Thyroid gland (tissue), 4 donors: Measurements from ENCODE around the gene ELOVL3. TPM values are rescaled to one million over a fixed set of nuclear protein-coding genes. Genes with fewer than 3 reads are reported as not detected.

Experiments
- DNase-seq, 2 donors: peaks; one replicate each; pipeline ENCODE4 v3.0.0-alpha.2; 2019
- H3K27ac ChIP-seq, 3 donors: fragments of 200-600 bp; sonication (generic); 1 replicate in 2 of 3; 2 replicates in 1 of 3; pipeline ENCODE4 v1.5.1; 2016 to 2019; ENCODE audit warnings: mild to moderate bottlenecking in 1 of 3, moderate library complexity in 1 of 3
- H3K27me3 ChIP-seq: fragments of 200-600 bp; sonication (generic); one replicate; pipeline ENCODE4 v1.5.1; 2019
- H3K36me3 ChIP-seq, 2 donors: fragments of 200-600 bp; sonication (generic); one replicate each; pipeline ENCODE4 v1.5.1; 2016 to 2019
- H3K4me1 ChIP-seq, 2 donors: fragments of 200-600 bp; sonication (generic); one replicate each; pipeline ENCODE4 v1.5.1; 2017 to 2019
- H3K4me3 ChIP-seq, 3 donors: fragments of 200-600 bp; sonication (generic); replicated peaks in 1 of 3; 1 replicate in 2 of 3; 2 replicates in 1 of 3; pipeline ENCODE4 v1.5.1; 2016; ENCODE audit warnings: mild to moderate bottlenecking in 1 of 3
- H3K9me3 ChIP-seq: fragments of 200-600 bp; sonication (generic); one replicate; pipeline ENCODE4 v1.5.1; 2017
- POLR2A ChIP-seq, 2 donors: fragments of 450-650 bp; IDR thresholded peaks; one replicate each; pipeline ENCODE4 v1.6.1; 2017; ENCODE audit warnings: antibody characterized with exemption in 2 of 2, mild to moderate bottlenecking in 2 of 2, moderate library complexity in 1 of 2
- WGBS, 2 donors: methylation state at CpG; one replicate each; pipeline ENCODE4 v1.1.5; 2017; 5-methylcytosine and 5-hydroxymethylcytosine counted together
- intact Hi-C: fragments of 100-400 bp; cut with DNase I; formaldehyde crosslinking; loops from one replicate; pipeline ENCODE4 v1.15.1; 2023
- total RNA-seq, 4 donors: library from RNA; depleted of rRNA; stranded (reverse); fragments of >200 nt; gene quantifications; one replicate each; pipeline ENCODE4 v1.2.3, GENCODE V29; 2016
- TF ChIP-seq, protein P1 (sequence below), 6 experiments: fragments of 200-600 bp in 3 of 6; fragments of 450-650 bp in 3 of 6; sonication (generic) in 3 of 6; IDR thresholded peaks; one replicate each; pipeline ENCODE4 v1.5.1; 2016 to 2019; ENCODE audit warnings: antibody characterized with exemption in 6 of 6, mild to moderate bottlenecking in 2 of 6, inconsistent platforms in 1 of 6, moderate library complexity in 1 of 6

Gene ELOVL3
- total RNA-seq, 4 donors from 2014 or later: not detected

DNA sequence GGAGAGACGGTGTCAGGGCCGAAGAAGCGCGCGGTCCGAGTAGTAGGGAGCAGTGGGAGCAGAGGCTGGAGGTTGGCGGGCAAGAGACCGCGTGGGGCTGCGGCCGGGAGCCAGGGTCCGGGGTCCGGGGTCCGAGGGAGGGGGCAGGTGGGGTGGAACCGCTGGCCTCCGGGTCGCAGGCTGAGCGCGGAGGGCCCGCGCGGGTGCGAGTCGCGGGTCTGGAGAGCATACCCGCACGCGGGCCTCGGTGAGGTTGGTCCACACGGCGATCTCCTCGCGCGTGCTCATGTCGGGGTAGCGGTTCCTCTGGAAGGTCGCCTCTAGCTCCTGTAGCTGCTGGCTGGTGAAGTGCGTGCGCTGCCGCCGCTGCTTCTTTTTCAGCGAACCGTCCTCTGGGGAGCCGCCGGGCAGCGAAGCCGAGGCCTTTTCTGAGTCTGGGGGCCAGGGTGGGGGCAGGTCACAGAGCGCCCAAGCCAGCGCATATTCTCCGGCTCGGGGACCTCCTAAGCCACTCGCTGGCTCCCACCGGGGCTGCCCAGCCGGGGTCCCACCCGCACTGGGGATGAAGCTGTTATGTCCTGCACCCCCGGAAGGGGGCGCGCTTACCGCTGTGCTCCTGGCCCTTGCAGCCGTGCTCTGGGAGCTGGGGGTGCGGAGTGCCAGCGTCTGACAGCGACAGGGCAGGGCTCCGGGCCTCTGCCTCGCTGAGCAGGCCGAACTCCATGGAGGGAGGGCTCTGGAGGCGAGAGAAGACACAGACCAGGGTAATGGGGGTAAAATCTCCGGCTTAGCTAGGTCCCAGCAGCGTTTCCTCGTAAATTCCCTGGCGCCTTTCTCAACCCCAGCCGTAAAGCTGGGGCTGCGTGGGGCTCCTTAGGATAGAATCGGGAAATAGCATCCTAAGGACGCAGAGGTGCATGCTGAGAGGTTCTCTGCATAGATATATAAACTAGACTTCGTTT, 5.5 kb downstream of the ELOVL3 start:
- Histone ChIP-seq H3K27ac (no peak overlapping the region), H3K36me3 (no peaks in the 10 kb centered on the region), H3K4me1 (peaks cover 14 to 24% of the 10 kb centered on the region in 2 donors), H3K4me3 (peak overlapping the region in 1 of 3 donors; percentile 45), H3K9me3 (no peaks in the 10 kb centered on the region), H3K27me3 (peaks cover 7% of the 10 kb centered on the region)
- DNase-seq: peak in 1 of 2 donors; percentile 13
- intact Hi-C loops: loop anchor here (2.0 to 10.0 kb wide), 3 partner anchors 115 to 363 kb away; no protein-coding TSS in a partner anchor
- WGBS, 2 donors: 15 to 24% methylated on average over 28 to 54 of the region's 76 CpGs
- TF ChIP-seq, protein P1, sequence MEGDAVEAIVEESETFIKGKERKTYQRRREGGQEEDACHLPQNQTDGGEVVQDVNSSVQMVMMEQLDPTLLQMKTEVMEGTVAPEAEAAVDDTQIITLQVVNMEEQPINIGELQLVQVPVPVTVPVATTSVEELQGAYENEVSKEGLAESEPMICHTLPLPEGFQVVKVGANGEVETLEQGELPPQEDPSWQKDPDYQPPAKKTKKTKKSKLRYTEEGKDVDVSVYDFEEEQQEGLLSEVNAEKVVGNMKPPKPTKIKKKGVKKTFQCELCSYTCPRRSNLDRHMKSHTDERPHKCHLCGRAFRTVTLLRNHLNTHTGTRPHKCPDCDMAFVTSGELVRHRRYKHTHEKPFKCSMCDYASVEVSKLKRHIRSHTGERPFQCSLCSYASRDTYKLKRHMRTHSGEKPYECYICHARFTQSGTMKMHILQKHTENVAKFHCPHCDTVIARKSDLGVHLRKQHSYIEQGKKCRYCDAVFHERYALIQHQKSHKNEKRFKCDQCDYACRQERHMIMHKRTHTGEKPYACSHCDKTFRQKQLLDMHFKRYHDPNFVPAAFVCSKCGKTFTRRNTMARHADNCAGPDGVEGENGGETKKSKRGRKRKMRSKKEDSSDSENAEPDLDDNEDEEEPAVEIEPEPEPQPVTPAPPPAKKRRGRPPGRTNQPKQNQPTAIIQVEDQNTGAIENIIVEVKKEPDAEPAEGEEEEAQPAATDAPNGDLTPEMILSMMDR (IDR thresholded peaks at IDR 0.05): peak in 4 of 6 experiments; percentile 34 to 50 (median 44)
- no peak for TF ChIP-seq POLR2A (IDR thresholded peaks at IDR 0.05)

DNA sequence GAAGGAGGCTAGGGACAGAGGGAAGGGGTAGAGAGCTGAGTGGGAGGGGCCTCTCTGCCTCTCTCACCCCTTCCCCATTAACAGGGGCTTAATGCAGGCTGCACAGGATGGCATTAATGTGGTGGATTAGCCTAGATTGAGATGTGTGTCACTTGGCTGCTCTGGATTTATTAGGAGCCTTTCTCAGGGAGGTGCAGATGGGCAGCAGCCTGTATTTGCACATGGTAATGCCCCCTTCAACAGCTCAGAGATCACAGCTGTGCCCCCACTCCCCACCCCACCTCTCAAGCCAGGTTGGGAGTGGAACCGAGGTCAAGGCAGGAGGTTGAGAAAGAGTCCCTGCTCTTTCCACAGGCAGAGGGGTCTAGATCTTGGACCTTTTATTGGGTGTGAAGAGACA, 7.9 kb downstream of the ELOVL3 start:
- no peak overlapping the region for H3K4me3 ChIP-seq
- TF ChIP-seq POLR2A (IDR thresholded peaks at IDR 0.05): no peak
- TF ChIP-seq, protein P1 (IDR thresholded peaks at IDR 0.05): no peak
- H3K9me3 ChIP-seq: no peaks in the 10 kb centered on the region
- H3K27ac ChIP-seq: no peak overlapping the region
- no peaks in the 10 kb centered on the region for H3K36me3 ChIP-seq
- H3K27me3 ChIP-seq: peaks cover 7% of the 10 kb centered on the region
- peaks cover 14 to 20% of the 10 kb centered on the region in 2 donors for H3K4me1 ChIP-seq
- intact Hi-C loops: loop anchor here (10.0 kb wide), 2 partner anchors 241 to 361 kb away; no protein-coding TSS in a partner anchor
- 43 to 63% methylated on average over 1 of the region's 1 CpG for WGBS, 2 donors
- DNase-seq: no peak

DNA sequence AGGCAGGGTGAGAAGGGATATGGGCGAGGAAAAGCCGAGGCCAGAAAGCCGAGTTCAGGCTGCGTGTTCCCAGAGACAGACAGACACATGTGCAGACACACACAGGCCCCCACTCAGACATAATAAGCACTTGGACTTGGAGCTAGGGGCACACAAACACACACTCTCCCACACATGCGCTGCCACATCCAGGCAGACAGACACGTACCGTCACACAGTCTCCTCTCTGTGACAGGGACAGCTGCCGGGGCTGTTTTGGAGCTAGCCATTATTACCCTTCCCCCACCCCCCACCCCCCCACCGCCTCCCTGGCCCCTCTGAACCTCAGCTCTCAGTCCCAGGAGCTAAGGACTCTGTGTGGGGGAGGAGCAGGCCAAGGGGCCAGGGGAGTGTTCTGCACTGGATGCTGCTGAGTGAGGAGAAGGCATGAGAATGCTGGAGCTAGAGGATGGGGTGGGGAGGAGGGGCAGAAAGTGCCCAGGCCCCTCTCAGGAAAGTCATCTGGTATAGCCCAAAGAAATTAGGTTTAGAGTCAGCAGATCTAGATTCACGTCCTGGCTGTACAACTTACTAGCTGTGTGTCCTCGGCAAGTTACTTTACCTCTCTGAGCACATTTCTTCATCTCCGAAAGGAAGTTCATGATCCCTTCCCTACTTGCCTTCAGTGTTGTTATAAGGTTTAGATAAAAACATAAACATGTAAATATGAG, 8.9 kb downstream of the ELOVL3 start:
- 65 to 73% methylated on average over 12 of the region's 12 CpGs for WGBS, 2 donors
- Histone ChIP-seq H3K27ac (no peak overlapping the region), H3K27me3 (peaks cover 7% of the 10 kb centered on the region), H3K36me3 (no peaks in the 10 kb centered on the region), H3K4me1 (peaks cover 12 to 18% of the 10 kb centered on the region in 2 donors), H3K9me3 (no peaks in the 10 kb centered on the region), H3K4me3 (no peak overlapping the region)
- no peak for TF ChIP-seq POLR2A (IDR thresholded peaks at IDR 0.05)
- TF ChIP-seq, protein P1 (IDR thresholded peaks at IDR 0.05): no peak
- intact Hi-C loops: loop anchor here (10.0 kb wide), 2 partner anchors 240 to 360 kb away; no protein-coding TSS in a partner anchor
- no peak for DNase-seq

DNA sequence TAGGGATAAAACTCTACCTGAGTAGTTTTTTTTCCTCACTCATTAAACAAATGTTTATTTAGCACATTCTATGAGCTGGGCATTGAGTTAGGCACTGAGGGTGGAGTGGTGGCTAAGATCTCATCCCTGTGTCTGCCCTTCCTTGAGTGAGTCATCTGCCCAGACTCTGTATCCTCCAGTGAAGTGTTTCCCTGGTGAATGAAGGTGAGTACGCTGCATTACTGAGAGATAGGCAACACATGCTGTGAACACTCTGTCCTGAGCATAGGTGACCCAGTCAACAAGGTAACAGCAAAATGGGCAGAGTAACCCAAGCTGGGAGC, 9.5 kb downstream of the ELOVL3 start:
- H3K27me3 ChIP-seq: peaks cover 7% of the 10 kb centered on the region
- 88 to 100% methylated on average over 1 of the region's 1 CpG for WGBS, 2 donors
- intact Hi-C loops: loop anchor here (10.0 kb wide), 2 partner anchors 239 to 359 kb away; no protein-coding TSS in a partner anchor

More for the DNA sequence above, 9.5 kb downstream of the ELOVL3 start:
- no peaks in the 10 kb centered on the region for H3K9me3 ChIP-seq
- H3K27ac ChIP-seq: no peak overlapping the region
- DNase-seq: no peak
- no peaks in the 10 kb centered on the region for H3K36me3 ChIP-seq
- H3K4me1 ChIP-seq: peaks cover 12 to 14% of the 10 kb centered on the region in 2 donors
- TF ChIP-seq, protein P1 (IDR thresholded peaks at IDR 0.05): no peak
- TF ChIP-seq POLR2A (IDR thresholded peaks at IDR 0.05): no peak
- H3K4me3 ChIP-seq: no peak overlapping the region
